ENCODE results near the gene KDM5B. TPM values are rescaled to one million over a fixed set of nuclear protein-coding genes. Genes with fewer than 3 reads are reported as not detected.

KDM5B gene
- total RNA-seq, 4 donors from 2014 or later: 40.8 to 69.7 (median 45.7) TPM

DNA sequence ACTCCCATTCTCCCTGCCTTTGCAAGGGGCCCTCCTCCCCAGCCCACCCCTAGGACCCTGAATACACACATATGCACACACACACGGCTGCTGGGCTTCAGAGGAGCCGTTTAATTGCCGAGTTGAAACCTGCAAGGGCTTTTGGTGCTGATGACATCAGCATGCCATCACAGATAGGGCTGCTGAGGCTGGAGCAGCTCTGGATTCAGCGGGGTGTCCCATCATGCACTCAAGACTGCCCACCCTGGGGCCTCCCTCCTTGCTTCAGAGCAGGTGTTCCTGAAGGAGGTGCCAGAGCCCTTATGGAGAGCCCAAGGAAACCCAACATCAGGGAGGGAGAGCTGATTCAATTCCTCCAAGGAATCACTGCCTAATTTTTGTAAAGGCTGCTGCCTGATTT is 103.6 kb downstream of the KDM5B start:
- DNase-seq (ENCODE audit: low spot score): no peak
- TF ChIP-seq, protein P1, sequence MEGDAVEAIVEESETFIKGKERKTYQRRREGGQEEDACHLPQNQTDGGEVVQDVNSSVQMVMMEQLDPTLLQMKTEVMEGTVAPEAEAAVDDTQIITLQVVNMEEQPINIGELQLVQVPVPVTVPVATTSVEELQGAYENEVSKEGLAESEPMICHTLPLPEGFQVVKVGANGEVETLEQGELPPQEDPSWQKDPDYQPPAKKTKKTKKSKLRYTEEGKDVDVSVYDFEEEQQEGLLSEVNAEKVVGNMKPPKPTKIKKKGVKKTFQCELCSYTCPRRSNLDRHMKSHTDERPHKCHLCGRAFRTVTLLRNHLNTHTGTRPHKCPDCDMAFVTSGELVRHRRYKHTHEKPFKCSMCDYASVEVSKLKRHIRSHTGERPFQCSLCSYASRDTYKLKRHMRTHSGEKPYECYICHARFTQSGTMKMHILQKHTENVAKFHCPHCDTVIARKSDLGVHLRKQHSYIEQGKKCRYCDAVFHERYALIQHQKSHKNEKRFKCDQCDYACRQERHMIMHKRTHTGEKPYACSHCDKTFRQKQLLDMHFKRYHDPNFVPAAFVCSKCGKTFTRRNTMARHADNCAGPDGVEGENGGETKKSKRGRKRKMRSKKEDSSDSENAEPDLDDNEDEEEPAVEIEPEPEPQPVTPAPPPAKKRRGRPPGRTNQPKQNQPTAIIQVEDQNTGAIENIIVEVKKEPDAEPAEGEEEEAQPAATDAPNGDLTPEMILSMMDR (IDR thresholded peaks at IDR 0.05): no peak
- ATAC-seq (ENCODE audit: low FRiP score): no peak

DNA sequence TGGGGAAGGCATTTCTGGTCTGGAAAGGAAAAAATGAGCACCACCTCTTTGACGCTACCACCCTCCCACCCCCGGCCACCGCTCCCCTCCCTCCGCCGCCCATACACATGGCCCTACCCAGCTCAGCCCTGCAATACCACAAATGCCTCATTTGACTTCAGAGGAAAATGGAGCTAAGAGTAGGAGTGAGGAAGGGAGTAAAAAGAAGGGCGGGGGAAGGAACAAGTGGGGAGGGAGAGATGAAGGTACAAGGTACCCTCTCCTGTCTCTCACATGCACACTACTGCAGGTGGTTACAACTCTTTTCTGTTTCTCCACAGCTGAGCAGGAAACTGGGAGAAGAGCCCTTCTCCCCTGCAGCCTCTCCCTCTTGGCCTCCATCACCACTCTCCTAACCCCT is 105.0 kb downstream of the KDM5B start:
- TF ChIP-seq, protein P1 (IDR thresholded peaks at IDR 0.05): no peak
- ATAC-seq (ENCODE audit: low FRiP score) (no peak), DNase-seq (ENCODE audit: low spot score) (no peak)

DNA sequence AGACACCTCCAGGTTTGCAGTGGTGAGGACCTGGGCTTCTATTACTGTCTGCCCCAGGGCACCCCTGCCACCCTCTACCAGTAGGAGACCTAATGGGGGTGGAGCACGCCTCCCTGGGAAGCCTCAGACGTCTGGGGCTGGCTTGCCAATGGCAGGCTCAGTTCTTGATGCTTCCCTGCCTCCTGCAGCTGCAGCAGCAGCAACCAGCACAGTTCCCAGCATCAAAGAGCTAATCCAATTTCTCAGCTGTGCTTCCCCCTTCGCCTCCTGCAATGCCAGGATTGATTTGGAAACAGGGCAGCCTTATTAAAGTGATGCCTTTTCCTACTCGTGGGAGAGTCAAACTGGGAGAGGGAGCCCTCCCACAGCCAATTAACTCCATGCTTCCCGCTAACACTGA is 106.1 kb downstream of the KDM5B start:
- DNase-seq (ENCODE audit: low spot score) (no peak), ATAC-seq (ENCODE audit: low FRiP score) (no peak)
- TF ChIP-seq, protein P1 (IDR thresholded peaks at IDR 0.05): no peak

DNA sequence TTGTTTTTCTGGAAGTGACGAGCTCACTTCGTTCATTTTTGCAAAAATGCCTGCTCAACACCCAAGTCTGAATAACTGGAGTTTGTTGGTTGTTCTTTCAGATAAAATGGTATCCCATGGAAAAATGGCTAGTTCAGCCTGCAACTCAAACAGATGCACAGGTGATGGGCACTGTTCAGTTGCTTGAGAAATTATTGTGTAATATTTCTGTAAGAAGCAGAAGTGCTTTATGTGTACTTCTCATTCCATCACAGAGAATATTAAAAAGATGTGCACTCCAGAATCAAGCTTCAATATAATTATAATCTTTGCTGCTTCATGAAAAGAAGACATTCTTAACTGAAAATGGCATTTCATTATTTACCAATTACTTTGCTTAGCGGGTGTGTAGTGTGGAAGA is 107.0 kb downstream of the KDM5B start:
- DNase-seq (ENCODE audit: low spot score) (no peak), ATAC-seq (ENCODE audit: low FRiP score) (no peak)
- TF ChIP-seq, protein P1 (IDR thresholded peaks at IDR 0.05): no peak

DNA sequence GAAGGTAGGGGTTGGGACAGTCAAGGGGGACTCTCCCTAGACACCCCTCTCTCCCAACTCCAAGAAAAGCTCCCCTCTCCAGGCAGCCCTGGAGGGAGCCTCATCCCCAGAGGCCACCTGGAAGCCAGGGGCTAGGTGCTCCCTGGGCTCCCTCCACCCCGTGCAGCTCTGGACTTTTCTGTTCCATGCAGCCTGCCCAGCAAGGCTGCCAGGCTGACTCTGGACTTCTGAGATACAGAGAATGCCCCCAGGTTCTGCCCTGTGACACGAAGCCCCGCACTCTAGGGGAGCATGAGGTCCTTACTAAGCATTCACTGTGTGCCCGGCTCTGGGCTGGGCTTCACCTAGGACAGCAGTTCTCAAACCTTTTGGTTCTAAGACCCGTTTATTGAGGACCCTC is 108.2 kb downstream of the KDM5B start:
- TF ChIP-seq, protein P1 (IDR thresholded peaks at IDR 0.05): no peak
- ATAC-seq (ENCODE audit: low FRiP score) (no peak), DNase-seq (ENCODE audit: low spot score) (no peak)

DNA sequence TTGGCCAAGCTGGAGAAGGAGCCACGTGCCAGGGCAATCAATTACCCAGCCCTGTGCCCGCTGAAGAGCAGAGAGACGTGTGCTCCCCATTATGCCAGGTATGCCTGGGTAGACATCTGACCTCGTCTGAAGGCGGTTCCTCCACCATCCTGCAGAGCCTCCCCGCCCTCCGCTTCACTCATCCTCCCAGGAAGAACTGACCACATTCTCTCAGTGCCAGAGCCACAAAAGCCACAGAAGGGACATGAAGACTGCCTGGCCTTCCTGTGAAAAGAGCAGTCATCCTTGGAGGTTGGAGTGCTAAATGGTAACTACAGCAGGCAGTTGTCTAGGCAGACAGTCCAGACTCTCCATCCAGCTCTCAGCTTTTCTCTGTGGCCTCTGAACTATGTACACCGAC is 109.9 kb downstream of the KDM5B start:
- DNase-seq (ENCODE audit: low spot score): no peak
- ATAC-seq (ENCODE audit: low FRiP score): no peak
- TF ChIP-seq, protein P1 (IDR thresholded peaks at IDR 0.05): no peak

DNA sequence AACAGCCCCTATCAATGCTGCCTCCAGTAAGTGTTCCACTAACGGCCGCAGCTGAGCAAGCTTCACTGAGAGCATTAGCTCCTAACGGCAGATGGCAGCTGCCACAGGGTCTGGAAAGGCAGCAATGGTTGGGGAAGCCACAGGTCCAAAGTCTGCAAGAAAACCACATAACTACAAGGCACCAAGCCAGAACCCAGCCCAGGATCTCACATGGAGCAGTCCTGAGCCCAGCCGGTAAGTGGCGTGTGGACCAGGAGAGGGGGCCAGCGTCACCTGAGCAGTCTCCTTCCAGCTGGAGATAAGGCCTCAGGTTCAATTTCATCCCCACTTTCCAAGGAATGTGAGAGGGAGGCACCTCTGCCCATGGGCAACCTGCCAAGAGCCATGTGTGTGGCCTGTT is 111.2 kb downstream of the KDM5B start:
- no peak for DNase-seq (ENCODE audit: low spot score)
- no peak for ATAC-seq (ENCODE audit: low FRiP score)
- TF ChIP-seq, protein P1 (IDR thresholded peaks at IDR 0.05): no peak
